Measurements from ENCODE around the gene TP53RK.

TP53RK gene

DNA sequence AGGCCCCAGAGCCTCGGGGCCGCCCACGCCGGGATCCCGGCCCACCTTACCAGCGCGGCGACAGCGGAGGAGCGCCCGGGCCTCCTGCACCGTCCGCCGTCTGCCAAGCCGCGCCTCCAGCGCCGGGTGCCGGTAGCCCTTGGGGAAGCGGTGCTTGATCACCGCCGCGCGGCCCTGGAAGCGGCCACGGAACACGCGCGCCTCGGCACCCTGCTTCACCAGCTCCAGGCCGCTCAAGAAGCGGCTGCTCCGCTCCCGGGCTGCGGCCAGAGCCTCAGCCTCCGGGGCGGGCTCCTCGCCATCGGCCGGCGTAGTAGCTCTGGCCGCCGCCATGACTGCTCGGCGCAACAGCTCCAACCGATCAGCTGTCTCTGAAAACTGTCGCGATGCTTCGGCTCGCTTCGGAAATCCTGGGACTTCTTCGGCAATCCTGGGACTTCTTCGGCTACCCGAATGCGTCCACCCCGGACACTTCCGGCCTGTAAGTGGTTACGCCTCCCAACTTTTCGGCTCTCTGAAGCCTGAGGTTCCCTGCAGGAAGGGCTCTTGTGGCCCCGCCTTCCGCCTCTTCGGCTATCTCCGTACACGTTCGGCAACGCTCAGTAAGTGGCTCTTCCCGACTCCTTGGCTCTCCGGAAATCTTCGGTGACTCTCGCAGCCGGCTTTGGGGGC lies at the start of gene TP53RK:
TSS of gene TP53RK (minus strand) at position 363 of the 672 bp plus-strand sequence. CDS start at position 333, 30 bp downstream.
- peak; percentile 100 for DNase-seq (ENCODE audit: low read depth)

DNA sequence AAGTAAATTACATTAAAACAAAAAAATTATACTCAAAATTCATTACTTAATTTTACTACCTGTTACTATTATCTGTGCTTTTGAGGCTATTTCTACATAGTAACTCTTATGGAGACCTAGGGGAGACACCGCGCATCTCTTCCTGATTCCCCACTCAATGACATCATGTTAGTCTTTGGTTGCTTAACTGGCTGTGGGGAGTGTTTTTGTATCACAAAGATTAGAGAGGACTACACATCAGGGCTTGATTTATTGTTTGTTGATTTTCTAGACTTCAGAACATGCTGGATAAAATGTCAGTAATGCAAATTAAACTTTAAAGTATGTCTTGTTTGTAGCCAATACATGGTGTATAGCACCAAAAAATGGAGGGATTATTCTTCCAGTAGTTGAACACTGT lies 46.2 kb upstream of the TP53RK start:
- DNase-seq (ENCODE audit: low read depth), result no peak

DNA sequence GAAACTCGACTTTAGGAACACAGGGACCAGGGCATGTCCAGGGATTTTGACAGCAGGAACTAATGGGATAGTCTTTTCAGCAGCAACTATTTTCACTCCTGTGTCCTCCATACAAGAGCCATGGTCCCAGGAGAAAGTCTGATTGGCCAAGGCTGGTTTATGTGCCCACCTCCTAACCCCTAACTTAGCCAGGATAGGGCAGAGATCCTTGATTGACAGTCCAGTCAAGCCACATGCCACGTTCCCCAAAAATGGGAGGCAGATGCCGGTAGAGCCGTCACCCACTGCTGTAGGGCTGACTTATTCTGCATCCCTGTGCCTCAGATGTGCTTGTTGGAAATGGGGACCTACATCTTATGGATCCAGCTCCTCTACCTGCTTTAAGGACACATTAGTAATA lies 42.5 kb upstream of the TP53RK start:
- DNase-seq (ENCODE audit: low read depth), result no peak

DNA sequence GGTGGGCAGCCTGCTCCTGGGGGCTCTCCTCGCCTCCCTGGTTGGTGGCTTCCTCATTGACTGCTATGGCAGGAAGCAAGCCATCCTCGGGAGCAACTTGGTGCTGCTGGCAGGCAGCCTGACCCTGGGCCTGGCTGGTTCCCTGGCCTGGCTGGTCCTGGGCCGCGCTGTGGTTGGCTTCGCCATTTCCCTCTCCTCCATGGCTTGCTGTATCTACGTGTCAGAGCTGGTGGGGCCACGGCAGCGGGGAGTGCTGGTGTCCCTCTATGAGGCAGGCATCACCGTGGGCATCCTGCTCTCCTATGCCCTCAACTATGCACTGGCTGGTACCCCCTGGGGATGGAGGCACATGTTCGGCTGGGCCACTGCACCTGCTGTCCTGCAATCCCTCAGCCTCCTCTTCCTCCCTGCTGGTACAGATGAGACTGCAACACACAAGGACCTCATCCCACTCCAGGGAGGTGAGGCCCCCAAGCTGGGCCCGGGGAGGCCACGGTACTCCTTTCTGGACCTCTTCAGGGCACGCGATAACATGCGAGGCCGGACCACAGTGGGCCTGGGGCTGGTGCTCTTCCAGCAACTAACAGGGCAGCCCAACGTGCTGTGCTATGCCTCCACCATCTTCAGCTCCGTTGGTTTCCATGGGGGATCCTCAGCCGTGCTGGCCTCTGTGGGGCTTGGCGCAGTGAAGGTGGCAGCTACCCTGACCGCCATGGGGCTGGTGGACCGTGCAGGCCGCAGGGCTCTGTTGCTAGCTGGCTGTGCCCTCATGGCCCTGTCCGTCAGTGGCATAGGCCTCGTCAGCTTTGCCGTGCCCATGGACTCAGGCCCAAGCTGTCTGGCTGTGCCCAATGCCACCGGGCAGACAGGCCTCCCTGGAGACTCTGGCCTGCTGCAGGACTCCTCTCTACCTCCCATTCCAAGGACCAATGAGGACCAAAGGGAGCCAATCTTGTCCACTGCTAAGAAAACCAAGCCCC lies 36.2 kb upstream of the TP53RK start:
- DNase-seq (ENCODE audit: low read depth), result no peak

DNA sequence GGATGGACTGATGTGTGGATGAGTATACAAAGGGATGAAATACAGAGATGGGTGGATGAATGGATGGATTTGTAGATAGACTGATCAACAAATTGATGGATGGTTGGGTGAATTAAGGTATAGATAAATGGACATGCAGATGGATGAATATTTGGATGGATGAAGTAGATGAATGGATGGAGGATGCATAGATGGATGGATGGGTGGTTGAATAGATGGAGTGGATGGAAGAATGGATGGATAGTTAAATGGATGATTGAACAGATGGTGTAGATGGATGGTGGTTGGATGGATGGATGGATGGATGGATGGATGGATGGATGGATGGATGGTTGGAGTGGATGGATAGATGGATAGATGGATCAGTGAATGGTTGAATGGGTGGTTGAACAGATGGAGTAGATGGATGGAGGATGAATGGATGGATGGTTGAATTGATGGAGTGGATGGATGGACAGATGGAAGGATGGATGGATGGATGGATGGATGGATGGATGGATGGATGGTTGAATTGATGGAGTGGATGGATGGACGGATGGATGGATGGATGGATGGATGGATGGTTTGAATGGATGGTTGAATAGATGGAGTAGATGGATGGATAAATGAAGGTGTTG lies 35.2 kb upstream of the TP53RK start:
- DNase-seq (ENCODE audit: low read depth), result no peak

DNA sequence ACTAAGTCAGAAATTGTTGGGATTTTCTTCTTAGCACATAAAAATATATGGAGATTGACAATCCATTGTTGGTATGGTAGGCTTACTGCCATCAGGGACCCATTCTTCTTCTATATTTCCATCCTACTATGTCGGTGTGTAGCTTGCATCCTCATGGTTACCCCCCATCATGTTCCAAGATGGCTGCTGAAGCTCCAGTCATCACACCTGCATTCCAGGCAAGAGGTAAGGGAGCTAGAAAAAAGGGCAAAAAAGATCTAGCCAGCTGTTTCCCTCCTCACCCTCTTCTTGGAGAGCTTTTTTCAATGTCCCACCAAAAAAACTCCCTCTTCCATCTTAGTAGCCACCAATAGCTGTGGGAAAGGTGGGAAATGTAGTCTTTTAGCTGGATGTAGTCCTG lies 33.8 kb upstream of the TP53RK start:
- DNase-seq (ENCODE audit: low read depth), result no peak

DNA sequence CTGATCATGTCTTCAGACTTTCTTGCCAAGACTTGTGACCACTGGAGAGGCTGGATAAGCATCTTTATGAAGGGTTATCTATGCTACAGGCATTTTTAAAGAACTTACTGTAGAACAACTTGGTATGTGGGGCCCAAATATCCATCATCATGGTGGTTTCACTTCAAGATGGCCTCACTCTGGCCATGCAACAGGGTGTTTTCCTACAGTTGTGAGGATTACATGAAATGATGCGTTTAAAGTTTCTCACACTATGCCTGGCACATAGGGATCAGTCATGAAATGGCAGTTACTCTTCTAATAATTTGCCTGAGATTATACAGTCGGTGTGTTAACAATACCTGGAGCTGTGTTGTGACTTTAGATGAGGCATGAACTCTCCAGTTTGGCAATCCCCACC lies 33.2 kb upstream of the TP53RK start:
- DNase-seq (ENCODE audit: low read depth), result no peak

DNA sequence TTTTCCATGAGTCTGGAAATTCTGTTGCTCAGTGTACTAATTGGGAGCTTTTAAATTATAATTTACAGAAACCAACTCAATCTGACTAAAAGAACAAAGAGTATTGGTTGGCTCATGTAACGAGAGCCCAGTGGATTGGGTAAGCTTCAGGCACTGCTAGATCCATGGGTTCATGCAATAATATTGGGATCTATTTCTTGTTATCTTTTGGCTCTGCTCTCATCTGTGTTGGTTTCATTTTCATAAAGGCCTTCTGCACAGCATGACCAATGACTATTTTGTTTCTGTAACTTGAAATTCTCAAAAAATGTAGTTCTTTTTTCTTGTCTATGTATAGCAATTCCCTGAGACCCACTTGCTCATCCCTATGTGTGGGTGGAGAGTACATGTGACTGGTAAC lies 32.2 kb upstream of the TP53RK start:
- DNase-seq (ENCODE audit: low read depth), result no peak

DNA sequence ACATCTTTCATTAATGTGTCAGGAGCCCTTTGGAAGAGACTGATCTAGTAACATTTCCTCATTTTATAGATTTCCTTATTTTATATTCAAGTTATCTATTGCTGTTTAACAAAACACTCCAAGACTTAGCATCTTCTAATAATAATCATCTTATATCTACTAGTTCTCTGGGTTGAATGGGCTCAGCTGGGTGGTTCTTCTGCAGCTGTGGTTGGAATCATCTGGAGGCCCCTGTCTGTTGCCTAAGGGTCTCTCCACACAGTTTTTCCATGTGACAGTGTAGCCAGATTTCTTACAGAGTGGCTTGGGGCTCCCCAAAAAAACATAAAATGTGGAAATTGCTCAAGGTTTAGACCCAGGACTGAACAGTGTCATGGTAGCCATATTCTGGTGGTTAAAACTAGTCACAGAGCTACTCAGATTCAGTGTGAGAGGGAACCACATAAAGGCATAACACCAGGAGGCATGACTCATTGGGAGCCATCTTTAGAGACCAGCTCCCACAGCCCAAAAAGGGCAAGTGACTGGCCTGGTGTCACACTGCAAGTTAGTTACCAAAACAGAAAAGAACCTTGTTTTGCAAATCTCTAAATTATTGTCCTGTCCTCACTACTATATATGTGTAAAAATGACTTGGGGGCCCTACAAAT lies 31.7 kb upstream of the TP53RK start:
- DNase-seq (ENCODE audit: low read depth), result no peak

DNA sequence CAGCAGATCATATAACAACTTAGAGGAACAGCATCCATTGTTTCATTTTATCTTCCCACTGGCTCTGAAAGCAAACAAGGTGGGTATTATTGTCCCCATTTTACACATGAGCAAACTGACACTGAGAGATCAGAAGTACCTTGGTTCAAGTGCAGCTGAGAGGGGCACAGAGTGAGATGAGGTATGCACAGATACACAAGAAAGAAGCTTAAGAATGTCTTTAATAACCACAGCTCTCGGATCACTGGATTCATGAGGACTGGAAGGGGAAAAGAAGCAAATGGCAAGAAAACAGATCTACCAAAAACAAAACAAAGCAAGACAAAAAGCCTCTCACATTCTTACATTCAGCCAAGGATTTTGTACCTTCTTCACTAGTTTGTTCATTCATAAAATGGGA lies 30.8 kb upstream of the TP53RK start:
- no peak for DNase-seq (ENCODE audit: low read depth)

DNA sequence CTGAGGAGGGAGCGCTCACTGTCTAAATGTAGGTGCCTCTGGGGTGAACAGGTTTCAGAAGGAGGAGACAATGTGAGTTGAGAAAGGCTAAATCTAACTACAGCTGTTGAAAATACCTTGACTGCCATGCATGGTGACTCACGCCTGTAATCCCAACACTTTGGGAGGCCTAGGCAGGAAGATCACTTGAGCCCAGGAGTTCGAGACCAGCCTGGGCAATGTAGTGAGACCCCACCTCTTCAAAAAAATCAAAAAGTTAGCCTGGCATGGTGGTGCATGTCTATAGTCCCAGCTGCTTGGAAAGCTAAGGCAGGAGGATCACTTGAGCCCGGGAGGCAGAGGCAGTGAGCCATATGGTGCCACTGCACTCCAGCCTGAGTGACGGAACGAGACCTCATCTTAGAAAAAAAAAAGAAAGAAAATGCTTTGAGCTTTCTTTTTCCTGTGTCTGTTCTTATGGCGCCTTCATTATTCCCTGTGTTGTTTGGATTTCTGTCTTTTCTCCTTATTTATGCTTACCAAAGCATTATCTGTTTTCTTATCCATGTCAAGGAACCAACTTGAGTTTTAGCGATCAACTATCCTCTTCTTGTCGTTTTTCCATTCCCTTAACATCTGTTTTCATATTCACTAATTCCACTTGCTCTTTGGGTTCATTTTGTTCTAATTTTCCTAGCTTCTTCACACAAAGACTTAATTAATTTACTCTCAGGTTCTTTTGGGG lies 28.7 kb upstream of the TP53RK start:
- no peak for DNase-seq (ENCODE audit: low read depth)

DNA sequence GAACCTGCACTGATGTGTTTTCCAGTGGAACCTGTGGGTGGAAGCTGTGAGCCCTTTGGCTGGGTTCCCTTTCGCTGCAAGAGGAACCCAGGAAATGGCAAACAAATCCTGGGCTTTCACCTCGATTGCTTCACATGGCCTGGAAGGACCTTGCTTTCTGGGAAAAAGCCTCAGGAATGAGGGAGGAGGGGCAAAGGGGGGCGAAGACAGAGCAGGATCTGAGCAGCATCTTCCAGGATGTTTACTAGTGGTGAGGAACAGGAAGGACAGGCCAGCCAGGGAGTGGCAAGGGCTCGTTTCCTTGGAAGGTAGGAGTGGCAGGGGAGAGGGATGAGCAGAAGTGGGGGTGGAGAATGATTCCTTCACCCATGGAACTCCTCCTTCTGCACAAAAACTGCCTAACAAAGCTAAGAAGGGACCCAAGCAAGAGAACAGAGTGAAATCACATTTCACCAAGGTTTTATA lies 26.1 kb upstream of the TP53RK start:
- DNase-seq (ENCODE audit: low read depth), result peak; percentile 75

DNA sequence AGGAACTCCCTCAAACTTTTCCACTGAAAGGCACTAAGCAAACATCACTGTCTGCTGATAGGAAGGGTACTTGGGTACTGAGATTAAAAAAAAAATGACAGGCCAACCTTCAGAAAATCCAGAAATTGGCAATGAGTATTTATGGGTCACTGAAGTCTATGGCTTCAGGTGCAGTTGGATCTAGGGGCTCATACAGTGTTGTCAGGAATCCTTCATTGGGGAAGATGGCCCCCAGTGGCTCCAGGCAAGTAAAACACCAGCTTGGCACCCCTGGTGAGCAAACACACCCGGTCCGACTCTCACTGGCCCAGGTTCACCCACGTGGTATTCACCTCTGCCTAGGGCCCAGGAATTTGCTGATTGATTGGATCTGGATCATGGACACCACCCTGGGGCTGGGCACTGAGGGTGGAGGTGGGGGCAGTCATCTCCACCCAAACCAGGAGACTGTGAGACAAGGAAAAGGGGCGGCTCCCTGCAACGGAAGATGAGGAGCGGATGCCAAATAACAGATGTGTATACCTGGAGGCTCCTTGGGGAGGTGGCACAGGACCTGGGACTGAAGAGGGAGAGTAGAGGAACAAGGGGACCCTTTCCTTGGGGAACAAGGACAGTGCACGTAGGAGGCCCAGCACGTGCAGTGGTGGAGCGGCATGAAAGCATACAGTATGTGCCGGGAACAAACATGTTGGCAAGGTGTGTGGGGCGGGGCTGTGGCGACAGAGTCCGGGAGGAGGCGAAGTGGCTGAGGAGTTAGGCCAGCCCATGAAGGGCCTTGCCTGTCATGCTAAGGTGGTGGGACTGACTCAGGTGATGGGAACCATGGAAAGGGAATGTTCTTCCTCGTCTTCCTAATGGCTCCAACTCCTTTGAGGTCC lies 25.0 kb upstream of the TP53RK start:
- DNase-seq (ENCODE audit: low read depth), result no peak

DNA sequence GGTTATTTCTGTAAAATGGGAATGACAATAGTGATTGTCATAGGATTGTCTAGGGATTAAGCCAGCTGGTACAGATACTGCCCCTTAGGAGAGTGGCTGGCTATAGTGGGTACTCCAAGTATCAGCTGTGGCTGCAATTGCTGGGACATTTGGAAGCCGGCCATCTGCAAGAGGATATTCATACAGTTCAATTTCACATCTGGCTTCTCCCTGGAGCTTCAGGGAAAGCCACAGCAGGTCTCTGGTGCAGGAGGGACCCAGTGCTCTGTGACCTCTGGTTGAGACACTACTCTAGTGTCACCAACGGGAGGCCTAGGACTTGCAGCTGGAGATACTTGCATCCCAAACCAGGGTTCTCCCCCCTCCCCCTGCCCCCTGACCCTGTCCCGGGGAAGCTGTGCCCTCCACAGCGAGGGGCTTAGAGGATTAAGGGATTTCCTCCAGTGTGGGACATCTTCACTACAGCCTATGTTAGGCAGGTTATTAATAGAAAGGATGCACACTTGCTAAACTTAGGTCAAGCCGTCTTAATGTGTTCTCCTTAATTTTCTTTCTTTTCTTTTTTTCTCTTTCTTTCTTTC lies 22.9 kb upstream of the TP53RK start:
- DNase-seq (ENCODE audit: low read depth), result no peak

DNA sequence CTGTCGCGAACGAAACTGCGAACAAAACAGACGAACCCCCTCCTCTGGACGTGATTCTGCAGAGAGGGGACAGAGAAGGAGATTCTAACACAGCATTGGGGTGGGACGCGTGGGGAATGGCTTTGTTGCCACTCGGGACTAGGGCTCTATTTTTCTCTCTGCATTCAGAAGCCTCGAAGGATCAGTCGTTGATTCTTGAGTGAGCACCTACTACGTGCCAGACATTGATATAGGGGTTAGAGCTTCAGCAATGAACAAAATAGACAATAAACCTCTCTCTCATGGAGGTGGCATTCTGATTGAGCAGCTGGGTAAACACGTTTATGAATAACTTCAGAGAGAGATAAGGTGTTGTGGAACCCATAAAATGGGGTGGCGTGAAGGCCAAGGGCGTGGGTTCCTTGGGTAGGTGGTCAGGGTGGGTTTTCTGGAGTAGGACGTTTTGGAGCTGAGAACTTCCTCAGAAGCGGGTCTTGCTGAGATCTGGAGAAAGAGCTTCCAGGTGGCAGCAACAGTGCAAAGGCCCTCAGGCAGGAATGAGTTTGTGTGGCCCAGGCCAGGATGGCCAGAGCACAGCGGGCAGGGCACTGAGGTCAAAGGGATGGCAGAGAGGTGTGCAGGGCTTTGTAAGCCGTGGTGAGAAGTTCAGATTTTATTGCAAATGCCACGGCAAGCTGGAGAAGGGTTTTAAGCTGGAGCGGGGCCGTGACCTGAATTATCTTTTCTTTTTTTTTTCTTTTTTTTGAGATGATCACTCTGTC lies 21.1 kb upstream of the TP53RK start:
- no peak for DNase-seq (ENCODE audit: low read depth)

DNA sequence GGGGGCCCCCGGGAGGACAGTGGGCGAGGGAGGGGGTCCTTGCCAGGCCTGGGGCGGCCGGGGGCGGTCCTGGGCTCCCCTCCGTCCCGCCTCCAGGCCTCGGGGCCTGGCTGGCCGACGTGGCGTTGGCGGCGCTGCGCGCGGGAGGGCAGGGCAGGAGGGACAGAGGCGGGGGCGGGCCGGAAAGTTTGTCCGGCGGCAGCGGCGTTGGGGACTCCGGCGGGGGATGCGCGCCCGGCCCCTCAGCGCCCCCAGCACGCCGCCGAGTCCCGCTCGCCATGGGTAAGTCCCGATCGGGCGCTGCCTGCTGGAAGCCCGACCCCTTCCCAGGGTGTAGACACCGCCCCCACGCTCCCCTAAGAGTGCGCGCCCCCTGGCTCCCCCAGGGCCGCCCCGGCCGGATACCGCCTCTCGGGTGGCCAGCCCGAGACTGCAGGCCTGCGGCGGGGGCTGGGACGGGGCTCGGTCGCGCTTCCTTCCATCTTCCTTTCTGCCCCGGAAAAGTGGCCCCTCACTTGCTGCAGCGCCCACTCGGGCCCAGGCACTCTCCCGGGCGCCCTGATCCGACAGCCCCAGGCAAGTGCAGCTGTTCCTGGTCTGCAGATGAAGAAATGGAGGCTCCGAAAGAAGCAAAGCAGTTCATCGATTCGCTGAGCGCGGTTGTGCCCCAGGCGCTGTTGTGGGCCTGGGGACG lies 20.4 kb upstream of the TP53RK start, which contains the start of gene SLC2A10:
TSS of gene SLC2A10 (plus strand) at position 191 of the 694 bp plus-strand sequence. CDS start at position 279, 88 bp downstream.
- DNase-seq (ENCODE audit: low read depth), result no peak

DNA sequence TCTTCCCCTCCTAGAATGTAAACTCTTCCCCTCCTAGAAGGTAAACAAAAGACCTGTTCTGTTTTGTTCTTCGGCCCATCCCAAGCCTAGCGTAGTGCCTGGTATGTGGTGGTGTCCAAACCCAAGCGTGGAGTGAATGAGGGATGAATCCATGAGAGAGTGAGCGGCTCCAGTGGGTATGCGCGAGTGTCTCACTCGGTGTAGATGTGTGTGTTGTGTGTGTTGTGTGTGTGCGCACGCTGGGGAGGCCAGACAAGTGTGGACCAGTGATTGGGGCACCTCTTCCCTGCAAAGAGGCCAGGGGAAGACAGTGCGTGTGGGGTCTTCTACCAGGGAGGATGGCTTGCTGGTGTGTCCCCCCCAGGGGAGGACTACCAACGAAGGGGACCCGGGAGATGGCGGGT lies 19.8 kb upstream of the TP53RK start:
- DNase-seq (ENCODE audit: low read depth), result no peak

DNA sequence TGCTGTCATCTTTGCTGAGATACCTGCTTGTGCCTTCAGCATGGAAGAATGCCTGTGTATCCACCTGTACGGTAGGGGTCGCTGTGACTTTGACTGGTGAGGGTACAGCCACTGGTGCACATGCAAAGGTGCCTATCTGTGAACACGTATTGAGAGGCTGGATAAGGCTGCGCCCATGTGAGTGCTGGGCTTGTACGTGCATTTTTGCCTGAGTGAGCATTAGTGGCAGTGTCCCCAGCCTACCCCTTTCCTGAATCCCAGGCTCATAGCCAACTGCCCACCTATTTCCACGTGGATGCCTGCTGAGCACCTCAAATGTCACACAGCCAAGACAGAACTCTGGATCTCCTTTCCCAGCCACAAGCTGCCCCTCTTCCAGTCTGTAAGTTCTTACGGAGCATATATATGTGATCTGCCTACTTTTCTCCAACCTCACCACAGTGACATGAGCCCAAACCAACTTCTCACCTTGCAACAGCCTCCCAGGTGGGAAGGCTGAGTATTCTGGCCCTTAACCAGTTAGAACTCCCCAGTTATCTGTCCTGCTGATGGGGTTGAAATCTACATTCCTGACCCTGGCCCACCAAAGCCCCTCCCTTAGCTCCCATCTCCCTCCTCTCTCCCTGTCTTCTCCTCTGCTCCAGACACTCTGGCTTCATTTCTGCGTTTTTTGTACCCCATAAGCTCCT lies 19.1 kb upstream of the TP53RK start:
- no peak for DNase-seq (ENCODE audit: low read depth)
